K562 (cell line): Measurements from ENCODE around the gene IPO13.

Experiments
- POLR2A ChIP-seq: fragments of 450-650 bp; conservative IDR thresholded peaks from 2 replicates; pipeline ENCODE4 v1.6.1; 2016
- TF ChIP-seq, protein P1 (sequence below): fragments of 450-650 bp; formaldehyde crosslinking; conservative IDR thresholded peaks from 2 replicates; pipeline ENCODE4 v1.4.0; 2022; ENCODE audit warnings: mild to moderate bottlenecking, missing genetic modification characterization

DNA sequence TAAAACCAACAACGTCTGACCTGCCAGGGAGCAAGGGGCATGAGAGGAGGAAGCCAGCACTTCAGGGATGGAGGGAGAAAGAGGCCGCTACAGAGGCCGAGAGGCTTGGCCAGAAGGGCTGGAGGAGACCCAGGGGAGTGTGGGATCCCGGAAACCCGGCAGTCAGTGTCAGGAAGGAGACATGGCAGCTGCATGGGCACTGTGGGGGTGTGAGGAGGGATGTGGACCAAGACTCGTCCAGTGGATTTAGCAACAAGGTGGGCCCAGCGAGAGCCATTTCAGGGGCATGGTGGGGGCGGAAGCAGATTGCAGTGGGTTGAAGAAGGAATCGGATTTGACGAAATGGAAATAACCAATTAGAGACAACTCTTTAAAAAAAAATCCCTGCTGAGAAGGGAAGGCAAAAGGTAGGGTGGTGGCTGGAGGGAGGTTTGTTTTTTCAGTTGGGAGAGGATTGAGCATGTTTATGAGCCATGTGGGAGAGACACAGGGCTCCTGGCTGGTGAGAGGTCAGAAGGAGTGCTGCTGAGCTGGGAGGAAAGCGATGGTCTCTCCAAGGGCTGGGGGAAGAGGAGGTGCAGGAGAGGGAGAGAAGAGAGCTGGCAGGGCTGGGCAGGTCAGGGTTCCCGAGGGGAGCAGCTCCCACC, 36.6 kb downstream of the IPO13 start:
- TF ChIP-seq, protein P1, sequence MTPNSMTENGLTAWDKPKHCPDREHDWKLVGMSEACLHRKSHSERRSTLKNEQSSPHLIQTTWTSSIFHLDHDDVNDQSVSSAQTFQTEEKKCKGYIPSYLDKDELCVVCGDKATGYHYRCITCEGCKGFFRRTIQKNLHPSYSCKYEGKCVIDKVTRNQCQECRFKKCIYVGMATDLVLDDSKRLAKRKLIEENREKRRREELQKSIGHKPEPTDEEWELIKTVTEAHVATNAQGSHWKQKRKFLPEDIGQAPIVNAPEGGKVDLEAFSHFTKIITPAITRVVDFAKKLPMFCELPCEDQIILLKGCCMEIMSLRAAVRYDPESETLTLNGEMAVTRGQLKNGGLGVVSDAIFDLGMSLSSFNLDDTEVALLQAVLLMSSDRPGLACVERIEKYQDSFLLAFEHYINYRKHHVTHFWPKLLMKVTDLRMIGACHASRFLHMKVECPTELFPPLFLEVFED (CRISPR knock-in tag) = no peak
- TF ChIP-seq POLR2A = no peak
